CD4-positive, CD25-positive, alpha-beta regulatory T cell (primary cell): ENCODE results near the gene THBS1. TPM values are rescaled to one million over a fixed set of nuclear protein-coding genes. Genes with fewer than 3 reads are reported as not detected.

Experiments used
- ATAC-seq, 2 donors: fragments of 150-1000 bp; cut with Tn5 transposase; one replicate each; pipeline ENCODE4 v1.10.0; 2021; ENCODE audit warnings: low read depth in 2 of 2, moderate number of reproducible peaks in 2 of 2, moderate library complexity in 1 of 2
- DNase-seq, 3 donors: peaks; one replicate each; pipeline versions ENCODE4 v3.0.0 to v3.0.0-alpha.2; 2012 to 2022; ENCODE audit warnings: mixed read lengths in 1 of 3
- H3K27ac ChIP-seq: one replicate; pipeline ENCODE4 v1.7.0; 2013; ENCODE audit warnings: mild to moderate bottlenecking, low read length; ENCODE audit not compliant: insufficient read depth, poor library complexity, severe bottlenecking
- H3K27me3 ChIP-seq: one replicate; pipeline ENCODE4 v1.7.0; 2013; ENCODE audit warnings: low read length; ENCODE audit not compliant: control insufficient read depth, insufficient read depth
- H3K36me3 ChIP-seq: one replicate; pipeline ENCODE4 v1.7.0; 2013; ENCODE audit warnings: mild to moderate bottlenecking, low read length, moderate library complexity; ENCODE audit not compliant: control insufficient read depth, insufficient read depth
- H3K4me1 ChIP-seq: 2 replicates; pipeline ENCODE4 v1.7.0; 2013; ENCODE audit warnings: mild to moderate bottlenecking, low read length; ENCODE audit not compliant: insufficient read depth, control insufficient read depth, poor library complexity, severe bottlenecking
- H3K4me3 ChIP-seq: one replicate; pipeline ENCODE4 v1.7.0; 2013; ENCODE audit warnings: low read depth, mild to moderate bottlenecking, low read length, moderate library complexity
- H3K9me3 ChIP-seq, 2 experiments: 1 replicate in 1 of 2; 2 replicates in 1 of 2; pipeline ENCODE4 v1.7.0; 2013; ENCODE audit warnings: low read length in 2 of 2, mild to moderate bottlenecking in 1 of 2, moderate library complexity in 1 of 2; ENCODE audit not compliant: control insufficient read depth in 2 of 2
- H3K27ac Mint-ChIP-seq, 3 donors: one replicate each; pipeline ENCODE4 v1.8.0; 2020 to 2022; ENCODE audit warnings: mild to moderate bottlenecking in 3 of 3, mixed read lengths in 3 of 3, moderate library complexity in 2 of 3
- H3K27me3 Mint-ChIP-seq: one replicate; pipeline ENCODE4 v1.8.0; 2022; ENCODE audit warnings: mild to moderate bottlenecking, mixed read lengths
- H3K36me3 Mint-ChIP-seq: one replicate; pipeline ENCODE4 v1.8.0; 2020; ENCODE audit warnings: mixed read lengths
- H3K4me1 Mint-ChIP-seq, 4 donors: one replicate each; pipeline ENCODE4 v1.8.0; 2020 to 2022; ENCODE audit warnings: mixed read lengths in 4 of 4, mild to moderate bottlenecking in 1 of 4
- H3K4me3 Mint-ChIP-seq, 4 donors: one replicate each; pipeline ENCODE4 v1.8.0; 2020 to 2022; ENCODE audit warnings: mild to moderate bottlenecking in 4 of 4, mixed read lengths in 4 of 4, moderate library complexity in 3 of 4
- H3K9me3 Mint-ChIP-seq, 7 donors: one replicate each; pipeline ENCODE4 v1.8.0; 2020 to 2022; ENCODE audit warnings: mixed read lengths in 7 of 7, mild to moderate bottlenecking in 3 of 7, moderate library complexity in 2 of 7
- polyA plus RNA-seq, 4 donors: library from polyadenylated mRNA; unstranded; fragments of 300-500 nt; fragmentation: Illumina TruSeq; gene quantifications; one replicate each; pipeline ENCODE4 v1.2.3, GENCODE V29; 2021
- total RNA-seq: library from RNA; stranded (reverse); gene quantifications from one replicate; pipeline ENCODE4 v1.2.3, GENCODE V29; 2022

Gene THBS1
- total and polyA plus RNA-seq, 5 donors from 2014 or later, result 0.02 to 9.2 (median 0.05) TPM; not detected in 2

- Mint-ChIP-seq H3K27ac (no peak overlapping the region), H3K4me1 (no peaks in the 10 kb centered on the region), H3K36me3 (no peaks in the 10 kb centered on the region), H3K27me3 (peaks cover 30% of the 10 kb centered on the region), H3K4me3 (no peak overlapping the region), H3K9me3 (peaks cover 0 to 3% (median 0%) of the 10 kb centered on the region in 7 donors)
- Histone ChIP-seq H3K36me3 (no peaks in the 10 kb centered on the region), H3K4me3 (no peak overlapping the region), H3K4me1 (no peaks in the 10 kb centered on the region), H3K9me3 (no peaks in the 10 kb centered on the region), H3K27me3 (no peaks in the 10 kb centered on the region), H3K27ac (no peak overlapping the region)
- DNase-seq (no peak), ATAC-seq (no peak)
These were observed 21.3 kb downstream of the THBS1 start for GRCh38 chr15:39602143-39602542.

- no peak overlapping the region for H3K27ac Mint-ChIP-seq
- H3K4me3 ChIP-seq, result no peak overlapping the region
- no peaks in the 10 kb centered on the region for H3K4me1 Mint-ChIP-seq
These were observed 24.3 kb downstream of the THBS1 start for GRCh38 chr15:39605146-39605545.

GRCh38 chr15:39608185-39609139, 27.6 kb downstream of the THBS1 start:
- no peak overlapping the region for H3K4me3 Mint-ChIP-seq
- no peak for ATAC-seq
- H3K27me3 ChIP-seq, result no peaks in the 10 kb centered on the region
- no peak overlapping the region for H3K27ac Mint-ChIP-seq
- H3K4me1 Mint-ChIP-seq, result no peaks in the 10 kb centered on the region
- H3K27me3 Mint-ChIP-seq, result peaks cover 18% of the 10 kb centered on the region
- no peaks in the 10 kb centered on the region for H3K36me3 ChIP-seq
- peaks cover 2 to 27% (median 12%) of the 10 kb centered on the region in 7 donors for H3K9me3 Mint-ChIP-seq
- no peak for DNase-seq
- H3K36me3 Mint-ChIP-seq, result no peaks in the 10 kb centered on the region
- H3K4me1 ChIP-seq, result no peaks in the 10 kb centered on the region
- no peak overlapping the region for H3K4me3 ChIP-seq
- H3K27ac ChIP-seq, result no peak overlapping the region
- H3K9me3 ChIP-seq, result peaks cover 18 to 30% of the 10 kb centered on the region in 2 experiments

More at GRCh38 chr15:39605146-39605545, 24.3 kb downstream of the THBS1 start:
- H3K36me3 ChIP-seq, result no peaks in the 10 kb centered on the region
- peaks cover 6 to 10% of the 10 kb centered on the region in 2 experiments for H3K9me3 ChIP-seq
- H3K4me3 Mint-ChIP-seq, result no peak overlapping the region
- peaks cover 38% of the 10 kb centered on the region for H3K27me3 Mint-ChIP-seq
- DNase-seq, result no peak
- no peak for ATAC-seq
- no peaks in the 10 kb centered on the region for H3K36me3 Mint-ChIP-seq
- H3K27me3 ChIP-seq, result no peaks in the 10 kb centered on the region
- H3K9me3 Mint-ChIP-seq, result peaks cover 0 to 6% (median 2%) of the 10 kb centered on the region in 7 donors
- H3K27ac ChIP-seq, result no peak overlapping the region
- no peaks in the 10 kb centered on the region for H3K4me1 ChIP-seq

GRCh38 chr15:39609166-39609916, 28.5 kb downstream of the THBS1 start:
- DNase-seq (no peak), ATAC-seq (no peak)
- H3K4me1 ChIP-seq, result no peaks in the 10 kb centered on the region
- H3K4me3 ChIP-seq, result no peak overlapping the region
- Mint-ChIP-seq H3K4me3 (no peak overlapping the region), H3K9me3 (peaks cover 2 to 33% (median 16%) of the 10 kb centered on the region in 7 donors), H3K27me3 (peaks cover 24% of the 10 kb centered on the region), H3K27ac (no peak overlapping the region), H3K36me3 (no peaks in the 10 kb centered on the region), H3K4me1 (no peaks in the 10 kb centered on the region)
- no peaks in the 10 kb centered on the region for H3K27me3 ChIP-seq
- H3K36me3 ChIP-seq, result no peaks in the 10 kb centered on the region
- H3K9me3 ChIP-seq, result peaks cover 18 to 32% of the 10 kb centered on the region in 2 experiments
- H3K27ac ChIP-seq, result no peak overlapping the region

- no peaks in the 10 kb centered on the region for H3K36me3 ChIP-seq
- no peak overlapping the region for H3K4me3 ChIP-seq
- H3K9me3 ChIP-seq, result peaks cover 18 to 32% of the 10 kb centered on the region in 2 experiments
- Mint-ChIP-seq H3K4me3 (no peak overlapping the region), H3K4me1 (no peaks in the 10 kb centered on the region), H3K36me3 (no peaks in the 10 kb centered on the region), H3K27ac (no peak overlapping the region), H3K9me3 (peaks cover 2 to 38% (median 16%) of the 10 kb centered on the region in 7 donors), H3K27me3 (peaks cover 26% of the 10 kb centered on the region)
- H3K4me1 ChIP-seq, result no peaks in the 10 kb centered on the region
- no peak for ATAC-seq
- DNase-seq, result no peak
- no peak overlapping the region for H3K27ac ChIP-seq
- H3K27me3 ChIP-seq, result no peaks in the 10 kb centered on the region
These were observed 29.8 kb downstream of the THBS1 start for GRCh38 chr15:39610665-39611064.

GRCh38 chr15:39613271-39613670, 32.4 kb downstream of the THBS1 start:
- H3K36me3 ChIP-seq, result no peaks in the 10 kb centered on the region
- H3K4me1 ChIP-seq, result no peaks in the 10 kb centered on the region
- H3K4me3 ChIP-seq, result no peak overlapping the region
- peaks cover 18 to 32% of the 10 kb centered on the region in 2 experiments for H3K9me3 ChIP-seq
- no peaks in the 10 kb centered on the region for H3K27me3 ChIP-seq
- Mint-ChIP-seq H3K4me3 (no peak overlapping the region), H3K4me1 (no peaks in the 10 kb centered on the region), H3K27ac (no peak overlapping the region), H3K27me3 (peaks cover 23% of the 10 kb centered on the region), H3K36me3 (no peaks in the 10 kb centered on the region), H3K9me3 (peaks cover 2 to 38% (median 15%) of the 10 kb centered on the region in 7 donors)
- DNase-seq (no peak), ATAC-seq (no peak)
- no peak overlapping the region for H3K27ac ChIP-seq

- DNase-seq (no peak), ATAC-seq (no peak)
- H3K9me3 Mint-ChIP-seq, result peaks cover 1 to 38% (median 15%) of the 10 kb centered on the region in 7 donors
These were observed 33.0 kb downstream of the THBS1 start for GRCh38 chr15:39613861-39614260.

More at GRCh38 chr15:39613861-39614260, 33.0 kb downstream of the THBS1 start:
- peaks cover 18 to 32% of the 10 kb centered on the region in 2 experiments for H3K9me3 ChIP-seq
- Mint-ChIP-seq H3K27me3 (peaks cover 18% of the 10 kb centered on the region), H3K27ac (no peak overlapping the region), H3K4me1 (no peaks in the 10 kb centered on the region), H3K36me3 (no peaks in the 10 kb centered on the region), H3K4me3 (no peak overlapping the region)
- H3K27ac ChIP-seq, result no peak overlapping the region
- H3K27me3 ChIP-seq, result no peaks in the 10 kb centered on the region
- no peak overlapping the region for H3K4me3 ChIP-seq
- no peaks in the 10 kb centered on the region for H3K36me3 ChIP-seq
- H3K4me1 ChIP-seq, result no peaks in the 10 kb centered on the region
